Sigmoid colon (tissue), 4 donors: ENCODE data around the gene WNT9B.

Experiments used
- CTCF ChIP-seq, 4 experiments: fragments of 450-650 bp in 3 of 4; fragments of 200-600 bp in 1 of 4; IDR thresholded peaks; one replicate each; pipeline ENCODE4 v1.5.1; 2016 to 2019; ENCODE audit warnings: antibody characterized with exemption in 4 of 4, mild to moderate bottlenecking in 3 of 4, moderate library complexity in 2 of 4
- POLR2A ChIP-seq, 2 donors: fragments of 450-650 bp; IDR thresholded peaks; one replicate each; pipeline ENCODE4 v1.6.1; 2016; ENCODE audit warnings: antibody characterized with exemption in 2 of 2, mild to moderate bottlenecking in 2 of 2, moderate library complexity in 2 of 2
- POLR2AphosphoS5 ChIP-seq, 4 donors: sonication (generic); formaldehyde crosslinking; IDR thresholded peaks; one replicate each; pipeline ENCODE4 v1.6.1; 2017; ENCODE audit warnings: antibody characterized with exemption in 4 of 4

DNA sequence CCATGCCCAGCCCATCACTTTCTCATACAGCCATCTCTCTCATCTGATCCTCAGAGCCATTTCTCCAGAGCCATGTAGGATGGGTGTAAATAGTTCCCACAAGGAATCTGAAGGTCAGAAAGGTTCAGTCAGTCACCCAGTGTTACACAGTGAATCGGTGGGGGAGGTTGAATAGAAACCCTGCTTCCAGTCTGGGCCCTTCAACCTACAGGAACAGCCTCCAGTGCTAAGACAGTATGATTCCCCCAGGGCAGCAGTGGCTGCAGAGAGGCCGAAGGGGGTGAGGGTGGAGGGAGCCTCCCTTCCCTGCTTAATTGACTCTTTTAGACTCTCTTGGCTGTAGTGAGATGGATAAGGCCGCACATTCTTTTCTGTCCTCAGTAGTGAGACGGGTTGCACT lies 3.6 kb downstream of the WNT9B start:
- TF ChIP-seq CTCF (IDR thresholded peaks at IDR 0.05) = no peak
- no peak for TF ChIP-seq POLR2A (IDR thresholded peaks at IDR 0.05)
- TF ChIP-seq POLR2AphosphoS5 (IDR thresholded peaks at IDR 0.05) = no peak
